HCT116 (cell line): ENCODE measurements around the gene CLEC4G. TPM values are rescaled to one million over a fixed set of nuclear protein-coding genes. Genes with fewer than 3 reads are reported as not detected.

Experiments used
- ATAC-seq: fragments of 200-7000 bp; cut with Tn5 transposase; 2 replicates; pipeline ENCODE4 v1.9.1; 2020; ENCODE audit warnings: mild to moderate bottlenecking, moderate library complexity
- BruUV-seq: library from RNA; stranded (reverse); fragments of 400-500 nt; replicated peaks from 2 replicates; lab custom pipeline; 2021; lab: Mats Ljungman, UMichigan
- CTCF ChIA-PET: fragments of 300-600 bp; sonication (Branson Sonifier 250); formaldehyde crosslinking; loops from one replicate; lab custom pipeline; 2021; ENCODE audit warnings: antibody characterized with exemption; lab: Charles Lee
- POLR2A ChIA-PET: fragments of 300-600, 350-600 bp; sonication (Branson Sonifier 250); formaldehyde crosslinking; loops from one replicate; lab custom pipeline; 2021; ENCODE audit warnings: antibody characterized with exemption; lab: Charles Lee
- RAD21 ChIA-PET, 2 experiments: fragments of 300-600 bp; sonication (Branson Sonifier 250); formaldehyde crosslinking; loops; one replicate each; lab custom pipeline; 2023; ENCODE audit warnings: low total read pairs in 2 of 2; ENCODE audit not compliant: uncharacterized antibody in 2 of 2, unreplicated experiment in 2 of 2, low non-redundant PET in 1 of 2; lab: Charles Lee
- DNase-seq: peaks from one replicate; pipeline ENCODE4 v3.0.0-alpha.2; 2010; ENCODE audit warnings: low read depth, low spot score
- H2AFZ ChIP-seq: fragments of 200-600 bp; shearing (Covaris generic), sonication (generic); 2 replicates; pipeline ENCODE4 v1.6.1; 2017; ENCODE audit warnings: low read depth, mixed run types, mixed read lengths, antibody characterized with exemption, low read length; ENCODE audit not compliant: poor library complexity, severe bottlenecking
- H3K27ac ChIP-seq: 2 replicates; pipeline ENCODE4 v1.5.1; 2012; ENCODE audit warnings: low read depth, low read length
- H3K27me3 ChIP-seq: fragments of 200-600 bp; sonication (generic); 2 replicates; pipeline ENCODE4 v1.6.1; 2016; ENCODE audit warnings: mixed run types, low read length, mixed read lengths; ENCODE audit not compliant: insufficient read depth
- H3K36me3 ChIP-seq, 2 experiments: fragments of 200-500 bp in 1 of 2; fragments of 200-600 bp in 1 of 2; sonication (Bioruptor generic) in 1 of 2; sonication (generic) in 1 of 2; 2 replicates each; pipeline versions ENCODE4 v1.5.1 to v1.6.1; 2014 to 2016; ENCODE audit warnings: low read length in 2 of 2, inconsistent platforms in 1 of 2, mixed read lengths in 1 of 2, mixed run types in 1 of 2; ENCODE audit not compliant: insufficient read depth in 2 of 2, control insufficient read depth in 1 of 2
- H3K4me1 ChIP-seq, 2 experiments: fragments of 200-600 bp in 1 of 2; sonication (generic) in 1 of 2; 2 replicates each; pipeline versions ENCODE4 v1.5.1 to v1.6.1; 2012 to 2017; ENCODE audit warnings: low read length in 2 of 2, inconsistent platforms in 1 of 2, mild to moderate bottlenecking in 1 of 2, mixed read lengths in 1 of 2, mixed run types in 1 of 2, moderate library complexity in 1 of 2; ENCODE audit not compliant: insufficient read depth in 2 of 2, control insufficient read depth in 1 of 2
- H3K4me2 ChIP-seq: fragments of 200-600 bp; sonication (generic); 2 replicates; pipeline ENCODE4 v1.6.1; 2017; ENCODE audit warnings: mixed run types, low read length, mixed read lengths
- H3K4me3 ChIP-seq, 2 experiments: fragments of 200-600 bp in 1 of 2; sonication (generic) in 1 of 2; replicated peaks in 1 of 2; 2 replicates each; pipeline ENCODE4 v1.5.1; 2011 to 2016; ENCODE audit warnings: low read length in 2 of 2, control low read depth in 1 of 2, low read depth in 1 of 2, mild to moderate bottlenecking in 1 of 2, mixed read lengths in 1 of 2, mixed run types in 1 of 2
- H3K79me2 ChIP-seq: fragments of 200-600 bp; sonication (generic); 2 replicates; pipeline ENCODE4 v1.6.1; 2017; ENCODE audit warnings: mild to moderate bottlenecking, mixed run types, low read length, moderate library complexity, mixed read lengths; ENCODE audit not compliant: insufficient read depth
- H3K9ac ChIP-seq: fragments of 200-600 bp; sonication (generic); 2 replicates; pipeline ENCODE4 v1.6.1; 2016; ENCODE audit warnings: low read length, mixed read lengths
- H3K9me2 ChIP-seq: fragments of 200-600 bp; sonication (generic), shearing (Covaris generic); 2 replicates; pipeline ENCODE4 v1.6.1; 2017; ENCODE audit warnings: mixed run types, mild to moderate bottlenecking, moderate library complexity; ENCODE audit not compliant: insufficient read depth
- H3K9me3 ChIP-seq, 2 experiments: fragments of 200-500 bp in 1 of 2; fragments of 200-600 bp in 1 of 2; sonication (Bioruptor generic) in 1 of 2; sonication (generic) in 1 of 2; 2 replicates each; pipeline ENCODE4 v1.6.1; 2014 to 2017; ENCODE audit warnings: low read length in 2 of 2, mixed read lengths in 2 of 2, inconsistent platforms in 1 of 2, low read depth in 1 of 2, mild to moderate bottlenecking in 1 of 2, mixed run types in 1 of 2, moderate library complexity in 1 of 2; ENCODE audit not compliant: control insufficient read depth in 1 of 2, insufficient read depth in 1 of 2
- H4K20me1 ChIP-seq: fragments of 200-600 bp; sonication (generic), shearing (Covaris generic); 2 replicates; pipeline ENCODE4 v1.6.1; 2017; ENCODE audit warnings: mixed run types, mild to moderate bottlenecking, moderate library complexity; ENCODE audit not compliant: insufficient read depth
- CBX3 ChIP-seq: IDR thresholded peaks from 2 replicates; pipeline ENCODE4 v1.6.1; 2012; ENCODE audit warnings: low read depth
- ELF1 ChIP-seq: IDR thresholded peaks from 2 replicates; pipeline ENCODE4 v1.6.1; 2012; ENCODE audit warnings: low read depth, borderline replicate concordance
- EZH2phosphoT487 ChIP-seq: fragments of 200-600 bp; IDR thresholded peaks from 2 replicates; pipeline ENCODE4 v1.6.1; 2018; ENCODE audit warnings: antibody characterized with exemption, borderline replicate concordance
- FOSL1 ChIP-seq: IDR thresholded peaks from 2 replicates; pipeline ENCODE4 v1.6.1; 2012; ENCODE audit warnings: low read depth
- JUND ChIP-seq: IDR thresholded peaks from 2 replicates; pipeline ENCODE4 v1.6.1; 2012
- MAX ChIP-seq: IDR thresholded peaks from 2 replicates; pipeline ENCODE4 v1.6.1; 2012
- TCF7L2 ChIP-seq: IDR thresholded peaks from 2 replicates; pipeline ENCODE4 v1.7.0; 2011; ENCODE audit warnings: borderline replicate concordance, inconsistent platforms; ENCODE audit not compliant: insufficient read depth, insufficient read length; ENCODE audit errors: extremely low read depth
- YY1 ChIP-seq: IDR thresholded peaks from 2 replicates; pipeline ENCODE4 v1.6.1; 2011; ENCODE audit warnings: low read length, low read depth, moderate library complexity, mild to moderate bottlenecking; ENCODE audit not compliant: insufficient replicate concordance; ENCODE audit errors: extremely low read depth
- ZFX ChIP-seq: fragments of 450-650 bp; IDR thresholded peaks from 2 replicates; pipeline ENCODE4 v1.6.1; 2017
- ZNF274 ChIP-seq: fragments of 200-500 bp; sonication (Bioruptor generic); IDR thresholded peaks from 2 replicates; pipeline ENCODE4 v1.6.1; 2014; ENCODE audit warnings: mild to moderate bottlenecking, low read depth, low read length, inconsistent platforms
- intact Hi-C: fragments of 100-400 bp; cut with micrococcal nuclease; formaldehyde crosslinking; loops from 2 replicates; pipeline ENCODE4 v1.10.0; 2022
- total RNA-seq: library from RNA; stranded (reverse); gene quantifications from one replicate; pipeline ENCODE4 v1.2.1, GENCODE V29; 2021; ENCODE audit not compliant: unreplicated experiment

Gene CLEC4G
- total RNA-seq, 1 experiment from 2014 or later: not detected

GRCh38 chr19:7699417-7700401 is 32.2 kb downstream of the CLEC4G start:
- ChIA-PET POLR2A (no interaction called here), CTCF (interaction anchor here (0.9 kb wide), 1 partner anchor 19 kb away, joined by 3 read pairs; the partner anchor contains the start of gene TRAPPC5)
- no peak overlapping the region for H3K27ac ChIP-seq
- no peaks in the 10 kb centered on the region for H3K9me2 ChIP-seq
- H2AFZ ChIP-seq: no peak overlapping the region
- H4K20me1 ChIP-seq: no peaks in the 10 kb centered on the region
- H3K9ac ChIP-seq: no peak overlapping the region
- H3K36me3 ChIP-seq: no peaks in the 10 kb centered on the region
- no peak overlapping the region for H3K4me3 ChIP-seq
- H3K79me2 ChIP-seq: no peaks in the 10 kb centered on the region
- H3K4me1 ChIP-seq: no peaks in the 10 kb centered on the region
- TF ChIP-seq ZNF274: no peak
- no peak for TF ChIP-seq ZFX
- TF ChIP-seq TCF7L2: no peak
- TF ChIP-seq JUND: no peak
- TF ChIP-seq YY1: no peak
- no peak for TF ChIP-seq CBX3
- no peak for TF ChIP-seq MAX
- TF ChIP-seq FOSL1: no peak
- TF ChIP-seq, all 23 proteins: peak for 0
- no TSS peak for BruUV-seq
- Histone ChIP-seq H3K27me3 (peaks cover 16% of the 10 kb centered on the region; the same call in 1 of the 2 replicates), H3K9me3 (no peaks in the 10 kb centered on the region), H3K4me2 (no peak overlapping the region)
- no peak for DNase-seq
- RAD21 ChIA-PET: no interaction called here
- no peak for ATAC-seq
- intact Hi-C loops: no loop called here

GRCh38 chr19:7699003-7699402 is 32.9 kb downstream of the CLEC4G start:
- DNase-seq: no peak
- ChIA-PET CTCF (interaction anchor here (0.9 kb wide), 1 partner anchor 18 kb away, joined by 3 read pairs; the partner anchor contains the start of gene TRAPPC5), POLR2A (no interaction called here), RAD21 (no interaction called here)
- H2AFZ ChIP-seq: no peak overlapping the region
- H3K27me3 ChIP-seq: peaks cover 16% of the 10 kb centered on the region; the same call in 1 of the 2 replicates
- no peaks in the 10 kb centered on the region for H3K79me2 ChIP-seq
- no peaks in the 10 kb centered on the region for H3K9me3 ChIP-seq
- intact Hi-C loops: no loop called here
- no peak overlapping the region for H3K4me2 ChIP-seq
- no peak for ATAC-seq
- no peaks in the 10 kb centered on the region for H3K36me3 ChIP-seq
- H4K20me1 ChIP-seq: no peaks in the 10 kb centered on the region
- H3K9me2 ChIP-seq: no peaks in the 10 kb centered on the region
- TF ChIP-seq MAX (no peak), EZH2phosphoT487 (no peak), ELF1 (no peak), ZNF274 (no peak)
- no peak overlapping the region for H3K4me3 ChIP-seq
- H3K27ac ChIP-seq: no peak overlapping the region
- H3K4me1 ChIP-seq: no peaks in the 10 kb centered on the region
- BruUV-seq: no TSS peak
- H3K9ac ChIP-seq: no peak overlapping the region
